GM18520 (cell line): ENCODE data around the gene MMP24OS.
"Not testable (repeated sequence)": the region's sequence is repeated elsewhere in the genome, so short reads cannot be mapped to it uniquely, and the experiment has no call there.

ENCODE experiments used
- ATAC-seq: cut with Tn5 transposase; IDR thresholded peaks from one replicate; pipeline ENCODE4 v1.9.1; 2021; ENCODE audit not compliant: unreplicated experiment

The MMP24OS gene

DNA sequence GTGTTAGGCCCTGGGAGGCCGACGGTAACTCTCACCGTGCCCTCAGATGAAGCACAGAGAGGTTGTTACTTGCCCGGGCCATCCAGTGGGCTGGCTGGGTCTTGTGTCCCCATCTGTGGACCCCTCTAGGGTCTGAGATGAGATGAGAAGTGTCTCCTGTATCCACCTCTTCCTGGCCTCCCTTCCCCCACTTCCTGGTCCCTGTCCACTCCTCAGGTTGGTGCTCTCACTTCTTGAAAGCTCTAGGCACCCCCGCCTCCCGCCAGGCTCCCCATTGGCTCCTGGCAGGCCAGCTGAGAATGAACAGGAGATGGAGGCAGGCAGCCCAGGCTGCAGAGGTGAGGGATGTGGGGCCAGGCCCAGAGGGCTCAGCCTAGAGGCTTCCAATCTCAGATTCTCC lies 1.5 kb downstream of the MMP24OS start:
- no peak for ATAC-seq

DNA sequence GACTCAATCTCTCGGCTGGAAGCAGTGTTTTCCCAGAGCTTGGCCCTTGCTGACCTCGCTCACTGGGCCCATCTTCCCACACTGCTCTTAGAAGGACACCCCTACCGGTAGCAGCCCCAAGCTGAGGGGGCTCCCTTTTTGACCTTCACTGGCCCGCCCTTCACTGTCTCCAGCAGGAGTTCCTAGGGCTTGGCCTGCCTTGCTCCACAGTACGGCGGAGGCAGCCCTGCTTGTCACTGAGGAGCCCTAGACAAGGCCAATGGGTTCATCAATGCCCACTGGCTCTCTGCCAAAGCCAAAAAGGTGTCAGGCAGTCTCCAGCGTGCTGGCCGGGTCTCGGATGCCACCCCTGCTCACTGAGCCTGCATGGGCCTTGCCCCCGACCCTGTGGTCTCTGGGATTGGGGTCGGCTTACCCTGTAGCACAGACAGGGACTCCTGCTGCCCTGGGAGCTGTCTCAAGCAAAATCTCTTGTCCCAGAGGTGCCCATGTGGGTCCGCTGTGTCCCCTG lies 2.1 kb downstream of the MMP24OS start:
- ATAC-seq = no peak

DNA sequence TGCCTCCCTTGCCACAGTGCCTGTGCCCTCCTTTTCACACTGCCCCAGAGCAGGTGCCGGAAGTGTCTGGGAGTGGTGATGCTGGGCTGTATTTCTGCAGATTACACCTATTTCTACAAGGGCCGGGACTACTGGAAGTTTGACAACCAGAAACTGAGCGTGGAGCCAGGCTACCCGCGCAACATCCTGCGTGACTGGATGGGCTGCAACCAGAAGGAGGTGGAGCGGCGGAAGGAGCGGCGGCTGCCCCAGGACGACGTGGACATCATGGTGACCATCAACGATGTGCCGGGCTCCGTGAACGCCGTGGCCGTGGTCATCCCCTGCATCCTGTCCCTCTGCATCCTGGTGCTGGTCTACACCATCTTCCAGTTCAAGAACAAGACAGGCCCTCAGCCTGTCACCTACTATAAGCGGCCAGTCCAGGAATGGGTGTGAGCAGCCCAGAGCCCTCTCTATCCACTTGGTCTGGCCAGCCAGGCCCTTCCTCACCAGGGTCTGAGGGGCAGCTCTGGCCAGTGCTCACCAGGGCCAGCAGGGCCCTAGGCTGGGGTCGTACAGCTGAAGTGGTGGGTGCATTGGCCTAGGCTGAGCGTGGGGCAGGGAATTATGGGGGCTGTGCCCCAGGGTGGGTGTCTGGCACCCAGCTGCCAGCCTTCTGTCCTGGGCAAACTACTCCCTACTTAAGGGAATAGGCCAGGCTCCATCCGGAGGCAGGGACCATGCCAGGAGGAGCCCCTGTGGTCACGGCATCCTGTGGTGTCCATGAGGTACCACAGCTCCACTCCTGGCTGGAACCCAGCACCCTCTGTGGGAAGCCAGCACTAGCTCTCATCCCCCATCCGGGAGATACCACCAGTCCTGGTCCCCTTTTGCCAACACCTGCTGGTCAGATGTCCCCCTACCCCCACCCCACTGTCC lies 3.5 kb downstream of the MMP24OS start:
- no peak for ATAC-seq

- ATAC-seq = no peak
Observed at GRCh38 chr20:35273449-35274171, 4.3 kb downstream of the MMP24OS start.

- ATAC-seq = no peak
Observed at GRCh38 chr20:35271904-35272303, 6.0 kb downstream of the MMP24OS start.

DNA sequence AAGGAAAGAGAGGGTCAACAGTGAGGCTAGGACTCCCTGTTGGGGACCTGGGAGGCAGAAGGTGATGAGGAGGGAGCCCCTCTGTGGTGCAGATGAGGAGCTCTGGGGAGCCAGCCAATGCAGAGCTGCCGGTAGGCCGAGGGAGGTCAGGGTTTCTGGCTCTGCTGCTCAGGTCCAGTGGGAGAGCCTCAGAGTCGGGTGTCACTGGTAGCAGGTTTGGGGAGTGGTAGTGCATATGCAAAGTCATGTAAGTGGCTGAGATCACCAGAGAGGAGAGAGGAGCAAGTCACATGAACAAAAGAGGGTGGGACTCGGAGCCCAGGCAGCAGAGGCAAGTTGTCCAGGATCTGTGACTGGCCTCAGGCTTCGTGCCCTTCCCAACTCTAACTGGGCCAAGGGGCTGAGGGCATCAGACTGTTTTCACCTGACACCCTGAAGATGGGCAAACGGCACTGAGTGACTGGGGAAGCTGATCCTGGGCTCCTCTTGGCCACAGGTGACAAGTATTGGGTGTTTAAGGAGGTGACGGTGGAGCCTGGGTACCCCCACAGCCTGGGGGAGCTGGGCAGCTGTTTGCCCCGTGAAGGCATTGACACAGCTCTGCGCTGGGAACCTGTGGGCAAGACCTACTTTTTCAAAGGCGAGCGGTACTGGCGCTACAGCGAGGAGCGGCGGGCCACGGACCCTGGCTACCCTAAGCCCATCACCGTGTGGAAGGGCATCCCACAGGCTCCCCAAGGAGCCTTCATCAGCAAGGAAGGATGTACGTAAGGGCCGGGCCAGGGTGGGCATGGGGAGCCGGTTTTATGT lies 6.6 kb downstream of the MMP24OS start:
- ATAC-seq = no peak

DNA sequence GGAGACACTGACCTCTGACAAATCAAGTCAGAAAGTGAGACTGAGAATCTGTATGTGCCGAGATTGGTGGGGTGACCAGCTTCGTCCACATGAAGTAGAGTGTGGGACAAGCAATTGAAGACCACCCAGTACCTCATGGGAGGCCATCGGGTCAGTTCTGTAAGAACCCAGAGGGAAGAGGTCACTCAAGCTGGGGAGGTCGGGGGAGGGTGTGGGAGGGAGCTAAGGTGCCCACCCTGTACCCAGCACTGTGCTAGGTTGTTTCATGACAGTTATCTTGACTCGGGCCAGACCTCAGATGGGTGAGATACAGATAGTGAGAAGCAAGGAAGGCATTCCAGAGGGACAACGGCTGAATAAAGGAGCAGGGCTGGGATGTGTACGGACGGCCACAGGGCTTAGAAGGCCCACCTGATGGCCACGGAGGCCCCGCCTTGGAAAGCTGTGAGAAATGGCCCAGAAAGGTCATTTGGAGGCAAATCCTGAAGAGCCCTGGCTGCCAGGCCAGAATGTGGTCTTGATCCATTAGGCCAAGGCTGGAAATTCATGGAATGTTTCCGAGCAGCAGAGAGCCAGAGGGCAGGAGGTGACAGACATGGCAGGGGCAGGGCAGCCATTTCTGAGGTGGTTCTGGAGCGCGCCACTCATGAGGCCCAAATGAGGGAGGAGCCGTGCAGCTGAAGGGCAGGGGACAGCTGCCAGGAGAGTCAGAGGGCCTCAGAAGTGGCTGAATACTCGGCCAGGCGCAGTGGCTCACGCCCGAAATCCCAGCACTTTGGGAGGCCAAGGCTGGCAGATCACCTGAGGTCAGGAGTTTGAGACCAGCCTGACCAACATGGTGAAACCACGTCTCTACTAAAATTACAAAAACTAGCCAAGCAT lies 7.7 kb downstream of the MMP24OS start:
- ATAC-seq = no peak

- no peak for ATAC-seq
Observed at GRCh38 chr20:35269055-35269781, 8.7 kb downstream of the MMP24OS start.

- no peak for ATAC-seq
Observed at GRCh38 chr20:35267092-35267491, 10.8 kb downstream of the MMP24OS start.

- no peak for ATAC-seq
Observed at GRCh38 chr20:35264755-35265154, 13.2 kb downstream of the MMP24OS start.

DNA sequence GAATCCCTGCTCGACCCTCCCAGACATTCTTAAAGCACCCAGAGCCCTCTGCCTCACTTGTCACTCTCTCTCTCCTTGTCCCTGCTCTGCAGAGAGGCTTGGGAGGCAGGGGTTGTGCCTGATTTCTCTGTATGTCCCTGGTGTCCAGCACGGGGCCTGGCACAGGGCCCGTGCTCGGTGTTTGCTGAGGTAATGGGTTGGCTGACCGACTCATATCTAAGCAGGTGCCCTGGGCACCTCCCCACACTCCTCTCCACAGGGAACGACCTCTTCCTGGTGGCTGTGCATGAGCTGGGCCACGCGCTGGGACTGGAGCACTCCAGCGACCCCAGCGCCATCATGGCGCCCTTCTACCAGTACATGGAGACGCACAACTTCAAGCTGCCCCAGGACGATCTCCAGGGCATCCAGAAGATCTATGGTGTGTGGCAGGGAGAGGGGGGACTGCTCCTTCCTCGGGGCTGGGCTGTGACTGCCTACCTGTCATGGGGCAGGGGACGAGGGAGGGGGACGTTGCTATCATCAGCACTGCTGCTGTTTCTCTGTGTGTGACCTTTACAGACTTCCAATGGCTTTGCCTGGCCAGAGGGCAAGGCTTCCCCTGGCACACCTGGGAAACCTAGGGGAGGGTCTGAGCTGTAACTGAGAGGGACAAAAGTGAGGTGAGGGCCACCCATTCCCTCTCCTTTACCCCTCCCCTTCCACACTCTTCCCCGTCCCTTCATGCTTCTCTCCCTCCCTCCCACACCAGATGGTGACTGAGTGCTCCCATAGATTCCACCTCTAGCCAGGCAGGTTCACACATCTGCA lies 14.2 kb downstream of the MMP24OS start:
- ATAC-seq = no peak

DNA sequence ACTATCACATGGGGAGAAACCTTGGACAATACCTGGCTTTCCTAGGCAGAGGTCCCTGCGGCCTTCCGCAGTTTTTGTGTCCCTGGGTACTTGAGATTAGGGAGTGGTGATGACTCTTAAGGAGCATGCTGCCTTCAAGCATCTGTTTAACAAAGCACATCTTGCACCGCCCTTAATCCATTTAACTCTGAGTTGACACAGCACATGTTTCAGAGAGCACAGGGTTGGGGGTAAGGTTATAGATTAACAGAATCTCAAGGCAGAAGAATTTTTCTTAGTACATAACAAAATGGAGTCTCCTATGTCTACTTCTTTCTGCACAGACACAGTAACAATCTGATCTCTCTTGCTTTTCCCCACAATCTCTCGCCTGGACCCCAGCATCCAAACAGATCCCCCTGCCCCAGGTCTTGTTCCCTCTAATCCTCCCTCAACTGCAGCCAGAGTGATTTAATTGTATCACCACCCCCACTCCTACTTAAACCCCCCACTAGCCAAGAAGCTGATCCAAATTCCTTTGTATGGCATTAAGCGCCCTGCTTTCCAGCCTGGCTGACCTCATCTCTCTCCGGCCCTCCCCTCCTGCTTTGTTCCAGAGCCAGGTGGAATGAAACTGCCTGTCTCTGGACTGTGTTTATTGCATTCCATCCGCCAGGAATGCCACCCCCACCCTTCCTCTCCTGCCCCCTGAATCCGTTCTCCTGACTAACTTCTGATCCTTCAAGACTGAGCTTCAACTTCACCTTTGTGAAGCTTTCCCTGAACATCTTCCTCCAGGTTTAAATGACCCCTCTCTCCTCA lies 15.0 kb downstream of the MMP24OS start:
- ATAC-seq = not testable (repeated sequence)

DNA sequence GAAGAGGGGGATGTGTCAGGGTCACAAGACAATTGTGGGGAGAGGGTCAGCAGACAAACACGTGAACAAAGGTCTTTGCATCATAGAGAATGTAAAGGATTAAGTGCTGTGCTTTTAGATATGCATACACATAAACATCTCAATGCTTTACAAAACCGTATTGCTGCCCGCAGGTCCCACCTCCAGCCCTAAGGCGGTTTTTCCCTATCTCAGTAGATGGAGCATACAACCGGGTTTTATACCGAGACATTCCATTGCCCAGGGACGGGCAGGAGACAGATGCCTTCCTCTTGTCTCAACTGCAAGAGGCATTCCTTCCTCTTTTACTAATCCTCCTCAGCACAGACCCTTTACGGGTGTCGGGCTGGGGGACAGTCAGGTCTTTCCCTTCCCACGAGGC lies 15.6 kb downstream of the MMP24OS start:
- not testable (repeated sequence) for ATAC-seq

DNA sequence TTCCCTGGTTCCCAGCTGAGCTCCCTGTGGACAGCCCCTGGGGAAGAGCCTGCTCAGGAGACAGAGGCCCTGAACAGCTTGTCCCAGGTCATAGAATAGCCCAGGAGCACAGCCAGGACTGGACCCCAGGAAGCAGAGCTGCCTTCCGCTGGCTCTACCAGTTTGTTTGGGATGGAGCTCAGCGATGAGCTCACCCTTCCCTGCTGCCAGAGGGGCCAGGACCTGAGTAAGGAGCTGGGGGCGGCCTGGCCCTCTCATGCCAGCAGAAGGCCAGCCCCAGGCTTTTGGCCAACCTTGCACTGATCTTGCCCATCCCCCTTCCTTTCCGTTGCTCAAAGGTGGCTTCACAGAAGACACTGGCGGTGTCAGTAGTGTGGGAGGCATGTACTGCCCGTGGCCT lies 17.5 kb downstream of the MMP24OS start:
- ATAC-seq = no peak

- no peak for ATAC-seq
Observed at GRCh38 chr20:35257175-35257909, 20.6 kb downstream of the MMP24OS start.

DNA sequence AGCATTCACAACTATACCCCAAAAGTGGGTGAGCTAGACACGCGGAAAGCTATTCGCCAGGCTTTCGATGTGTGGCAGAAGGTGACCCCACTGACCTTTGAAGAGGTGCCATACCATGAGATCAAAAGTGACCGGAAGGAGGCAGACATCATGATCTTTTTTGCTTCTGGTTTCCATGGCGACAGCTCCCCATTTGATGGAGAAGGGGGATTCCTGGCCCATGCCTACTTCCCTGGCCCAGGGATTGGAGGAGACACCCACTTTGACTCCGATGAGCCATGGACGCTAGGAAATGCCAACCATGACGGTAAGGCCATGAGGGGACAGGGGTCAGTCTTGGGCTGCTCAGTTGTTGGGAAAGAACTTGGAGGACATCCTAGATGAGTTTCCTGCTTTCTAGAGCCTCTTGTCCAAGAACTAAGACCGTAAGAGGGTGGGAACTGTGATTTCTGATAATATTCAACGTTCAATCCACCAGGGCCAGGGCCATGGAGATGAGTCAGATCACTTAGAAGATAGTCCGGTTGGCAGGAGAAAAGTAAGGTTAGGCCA lies 23.4 kb downstream of the MMP24OS start:
- ATAC-seq = no peak

GRCh38 chr20:35253010-35253409 lies 24.9 kb downstream of the MMP24OS start:
- no peak for ATAC-seq
